PFSK-1 (cell line): ENCODE measurements around the gene OMA1.

Source experiments
- FOXP2 ChIP-seq: optimal IDR thresholded peaks from 2 replicates; pipeline ENCODE3; 2011; ENCODE audit warnings: borderline replicate concordance, control low read depth, inconsistent platforms; ENCODE audit not compliant: insufficient read depth; ENCODE audit errors: extremely low read length, extremely low read depth
- TF ChIP-seq, protein P1 (sequence below), 2 experiments: IDR thresholded peaks; 2 replicates each; pipeline versions ENCODE4 v1.6.1 to v1.8.0; 2011 to 2012; ENCODE audit warnings: low read depth in 2 of 2, low read length in 2 of 2, control low read depth in 1 of 2, inconsistent platforms in 1 of 2, mild to moderate bottlenecking in 1 of 2, moderate library complexity in 1 of 2; ENCODE audit not compliant: insufficient read depth in 1 of 2

DNA sequence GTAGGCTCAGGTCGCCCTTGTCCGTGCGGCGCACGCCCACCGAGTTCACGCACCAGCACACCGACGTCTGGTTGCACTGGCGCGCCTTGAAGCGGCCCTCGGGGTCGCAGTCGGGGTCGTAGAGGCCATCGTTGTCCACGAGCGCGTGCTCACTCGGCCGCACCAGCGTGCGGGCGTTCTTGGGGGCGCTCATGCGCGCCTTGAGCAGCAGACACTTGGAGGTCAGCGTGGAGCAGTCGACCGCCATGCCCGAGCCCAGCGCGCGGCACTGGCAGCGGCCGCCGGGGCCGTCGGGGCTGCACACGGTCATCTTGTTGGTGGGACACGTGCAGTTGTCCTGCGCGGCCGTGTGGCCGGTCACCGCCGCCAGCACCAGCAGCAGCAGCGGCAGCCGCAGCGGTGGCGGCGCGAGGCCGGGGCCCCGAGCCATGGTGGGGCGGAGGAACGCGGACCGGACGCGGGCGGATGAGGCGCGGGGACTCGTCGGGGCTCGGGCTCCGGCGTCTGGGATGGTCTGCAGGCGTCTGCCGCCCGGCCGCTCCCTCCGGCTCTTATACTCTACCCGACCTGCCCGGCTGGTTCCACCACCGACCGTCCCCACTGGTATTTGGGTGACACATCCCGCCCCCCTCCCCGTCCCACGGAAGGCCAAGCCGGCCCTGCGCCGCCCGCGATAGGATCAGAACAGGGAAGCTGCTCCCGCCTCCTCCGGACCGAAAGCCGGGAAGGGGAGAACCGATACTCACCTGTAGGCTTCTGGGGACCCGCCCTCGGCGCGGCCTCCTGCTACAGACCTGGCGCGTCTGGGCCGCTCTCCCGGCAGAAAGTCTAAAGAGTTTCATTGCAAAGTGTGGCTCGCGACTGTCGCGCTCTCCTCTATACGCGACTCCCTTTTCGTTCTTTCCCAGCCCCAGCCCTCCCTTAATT, 30.5 kb upstream of the OMA1 start, which contains the start of gene TACSTD2:
- TF ChIP-seq FOXP2: no peak
- TF ChIP-seq, protein P1, sequence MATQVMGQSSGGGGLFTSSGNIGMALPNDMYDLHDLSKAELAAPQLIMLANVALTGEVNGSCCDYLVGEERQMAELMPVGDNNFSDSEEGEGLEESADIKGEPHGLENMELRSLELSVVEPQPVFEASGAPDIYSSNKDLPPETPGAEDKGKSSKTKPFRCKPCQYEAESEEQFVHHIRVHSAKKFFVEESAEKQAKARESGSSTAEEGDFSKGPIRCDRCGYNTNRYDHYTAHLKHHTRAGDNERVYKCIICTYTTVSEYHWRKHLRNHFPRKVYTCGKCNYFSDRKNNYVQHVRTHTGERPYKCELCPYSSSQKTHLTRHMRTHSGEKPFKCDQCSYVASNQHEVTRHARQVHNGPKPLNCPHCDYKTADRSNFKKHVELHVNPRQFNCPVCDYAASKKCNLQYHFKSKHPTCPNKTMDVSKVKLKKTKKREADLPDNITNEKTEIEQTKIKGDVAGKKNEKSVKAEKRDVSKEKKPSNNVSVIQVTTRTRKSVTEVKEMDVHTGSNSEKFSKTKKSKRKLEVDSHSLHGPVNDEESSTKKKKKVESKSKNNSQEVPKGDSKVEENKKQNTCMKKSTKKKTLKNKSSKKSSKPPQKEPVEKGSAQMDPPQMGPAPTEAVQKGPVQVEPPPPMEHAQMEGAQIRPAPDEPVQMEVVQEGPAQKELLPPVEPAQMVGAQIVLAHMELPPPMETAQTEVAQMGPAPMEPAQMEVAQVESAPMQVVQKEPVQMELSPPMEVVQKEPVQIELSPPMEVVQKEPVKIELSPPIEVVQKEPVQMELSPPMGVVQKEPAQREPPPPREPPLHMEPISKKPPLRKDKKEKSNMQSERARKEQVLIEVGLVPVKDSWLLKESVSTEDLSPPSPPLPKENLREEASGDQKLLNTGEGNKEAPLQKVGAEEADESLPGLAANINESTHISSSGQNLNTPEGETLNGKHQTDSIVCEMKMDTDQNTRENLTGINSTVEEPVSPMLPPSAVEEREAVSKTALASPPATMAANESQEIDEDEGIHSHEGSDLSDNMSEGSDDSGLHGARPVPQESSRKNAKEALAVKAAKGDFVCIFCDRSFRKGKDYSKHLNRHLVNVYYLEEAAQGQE (IDR thresholded peaks at IDR 0.05; ENCODE audit: insufficient read depth in 1 of 2, low read depth in 2 of 2, low read length in 2 of 2): no peak
